HG03108 (cell line): ENCODE results near the gene DAD1.
"Not testable (repeated sequence)": the region's sequence is repeated elsewhere in the genome, so short reads cannot be mapped to it uniquely, and the experiment has no call there.

Experiments used
- ATAC-seq: cut with Tn5 transposase; IDR thresholded peaks from one replicate; pipeline ENCODE4 v1.9.1; 2021; ENCODE audit warnings: moderate library complexity; ENCODE audit not compliant: unreplicated experiment

Gene DAD1

GRCh38 chr14:22569737-22570131, 19.3 kb downstream of the DAD1 start:
- no peak for ATAC-seq

DNA sequence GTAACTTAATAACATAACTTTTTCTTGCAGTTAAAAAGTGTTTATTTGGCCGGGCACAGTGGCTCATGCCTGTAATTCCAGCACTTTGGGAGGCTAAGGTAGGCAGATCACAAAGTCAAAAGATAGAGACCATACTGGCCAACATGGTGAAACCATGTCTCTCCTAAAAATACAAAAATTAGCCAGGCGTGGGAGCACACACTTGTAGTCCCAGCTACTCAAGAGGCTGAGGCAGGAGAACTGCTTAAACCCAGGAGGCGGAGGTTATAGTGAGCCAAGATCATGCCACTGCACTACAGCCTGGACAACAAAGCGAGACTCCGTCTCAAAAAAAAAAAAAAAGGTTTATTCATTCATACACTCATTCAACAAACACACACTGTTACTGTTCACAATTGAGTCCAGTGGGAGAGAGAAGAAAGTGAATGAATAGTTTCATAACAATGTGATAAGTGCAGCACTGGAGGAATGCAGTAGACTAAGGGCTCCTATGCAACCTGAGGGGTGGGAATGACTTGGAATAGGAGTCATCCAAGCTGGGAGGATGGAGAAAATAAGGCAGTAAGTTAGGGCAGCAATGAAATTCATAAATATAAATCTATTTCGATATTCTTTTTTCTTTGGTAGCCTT, 19.8 kb downstream of the DAD1 start:
- ATAC-seq: no peak

DNA sequence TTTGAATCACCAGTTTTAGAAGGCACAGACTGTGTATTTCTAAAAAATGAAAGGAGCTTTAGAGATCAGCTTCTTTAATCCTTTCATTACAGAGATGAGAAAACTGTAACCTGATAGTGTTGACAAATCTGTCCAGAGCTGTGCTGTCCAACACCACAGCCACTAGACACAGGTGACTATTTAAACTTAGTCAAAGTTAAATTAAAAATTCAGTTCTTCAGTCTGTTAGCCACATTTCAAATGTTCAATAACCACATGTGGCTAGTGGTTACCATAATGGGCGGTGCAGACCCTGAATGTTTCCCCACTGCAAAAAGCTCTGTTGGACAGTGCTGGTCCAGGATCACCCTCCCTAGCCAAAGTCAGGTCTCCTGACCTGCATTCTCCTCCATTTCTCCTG, 21.6 kb downstream of the DAD1 start:
- no peak for ATAC-seq

- no peak for ATAC-seq
Observed at GRCh38 chr14:22566845-22567244, 22.2 kb downstream of the DAD1 start.

DNA sequence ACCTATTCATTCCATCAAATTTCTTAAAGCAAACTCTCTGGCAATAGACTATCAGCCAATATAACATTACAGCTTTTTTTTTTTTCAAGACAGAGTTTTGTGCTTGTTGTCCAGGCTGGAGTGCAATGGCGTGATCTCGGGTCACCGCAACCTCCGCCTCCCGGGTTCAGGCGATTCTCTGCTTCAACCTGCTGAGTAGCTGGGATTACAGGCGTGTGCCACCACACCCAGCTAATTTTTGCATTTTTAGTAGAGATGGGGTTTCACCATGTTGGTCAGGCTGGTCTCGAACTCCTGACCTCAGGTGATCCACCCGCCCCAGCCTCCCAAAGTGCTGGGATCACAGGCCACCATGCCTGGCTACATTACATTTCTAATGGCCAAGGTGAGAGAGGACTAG, 22.8 kb downstream of the DAD1 start:
- ATAC-seq: not testable (repeated sequence)

GRCh38 chr14:22565391-22565945, 23.6 kb downstream of the DAD1 start:
- peak; percentile 33 for ATAC-seq

DNA sequence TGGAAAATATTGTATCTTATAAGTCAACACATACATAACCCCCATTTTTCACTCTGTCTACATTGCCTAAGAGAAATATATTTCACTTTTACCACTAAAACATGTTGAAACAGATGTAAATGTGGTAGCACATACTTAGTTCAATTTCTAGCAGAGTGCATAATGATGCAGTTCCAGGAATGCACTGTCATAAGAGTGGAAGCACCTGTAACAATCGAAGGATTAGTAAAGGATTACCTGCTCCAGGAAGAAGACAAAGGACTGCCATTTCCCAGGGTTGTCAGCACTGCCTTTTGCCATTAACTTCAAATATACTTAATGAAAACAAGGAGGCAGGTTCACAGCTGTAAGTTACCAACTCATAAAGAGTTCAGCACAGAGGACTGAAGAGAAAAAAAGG, 24.6 kb downstream of the DAD1 start:
- ATAC-seq: no peak

GRCh38 chr14:22563987-22564386, 25.0 kb downstream of the DAD1 start:
- peak; percentile 28 for ATAC-seq

- no peak for ATAC-seq
Observed at GRCh38 chr14:22561661-22562579, 27.1 kb downstream of the DAD1 start.

GRCh38 chr14:22561366-22561660, 27.7 kb downstream of the DAD1 start:
- no peak for ATAC-seq

- ATAC-seq: no peak
Observed at GRCh38 chr14:22560662-22561365, 28.2 kb downstream of the DAD1 start.

DNA sequence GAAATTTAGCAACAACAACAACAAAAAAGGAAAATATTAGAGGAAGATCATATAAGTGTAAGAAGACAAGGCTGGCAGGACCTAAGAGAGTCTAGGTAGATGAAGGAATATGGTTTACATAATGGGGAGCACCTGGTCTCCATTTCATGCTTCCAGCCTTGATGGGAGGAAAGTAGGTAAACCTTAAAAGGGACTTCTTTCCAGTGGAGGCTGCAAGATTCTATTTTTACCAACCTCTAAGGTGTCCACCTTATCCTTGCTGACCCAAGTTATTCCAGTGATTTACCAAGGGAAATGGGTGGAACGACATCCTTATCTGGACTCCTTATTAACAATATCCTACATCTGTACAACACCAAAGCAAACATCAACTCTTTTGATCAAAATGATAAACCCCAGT, 30.0 kb downstream of the DAD1 start:
- ATAC-seq: no peak

GRCh38 chr14:22558221-22558913, 30.7 kb downstream of the DAD1 start:
- no peak for ATAC-seq

- no peak for ATAC-seq
Observed at GRCh38 chr14:22557846-22558220, 31.2 kb downstream of the DAD1 start.

DNA sequence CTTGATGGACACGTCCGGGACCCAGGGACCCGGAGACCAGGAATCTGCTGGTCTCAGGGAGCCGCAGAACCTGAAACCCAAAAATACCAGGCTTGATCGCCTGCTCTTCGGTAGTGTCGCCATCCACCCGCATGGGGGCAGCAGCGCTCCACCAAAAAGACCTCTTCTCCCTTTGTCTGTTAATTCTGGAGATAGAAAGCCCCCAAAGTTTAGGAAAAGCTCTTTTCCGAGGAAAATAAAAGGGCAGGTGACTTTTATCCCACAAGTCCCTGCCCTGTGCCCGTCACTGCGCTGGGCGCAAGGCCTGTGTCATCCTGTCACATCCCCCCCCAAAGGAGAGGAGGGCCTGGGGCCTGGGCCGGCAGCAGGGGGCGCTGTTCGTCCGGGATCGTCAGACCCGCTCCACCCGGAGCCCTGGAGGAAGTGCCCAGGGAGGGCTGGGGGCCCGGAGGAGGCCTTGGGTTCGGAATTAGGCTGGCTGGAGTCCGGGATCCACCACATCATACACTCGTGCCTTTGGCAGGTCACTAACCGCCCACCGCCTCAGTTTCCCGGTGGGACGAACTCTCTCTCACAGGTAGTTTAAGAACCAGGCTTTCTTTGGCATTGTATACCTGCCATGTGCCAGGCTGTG, 31.9 kb downstream of the DAD1 start:
- ATAC-seq: peak; percentile 26

DNA sequence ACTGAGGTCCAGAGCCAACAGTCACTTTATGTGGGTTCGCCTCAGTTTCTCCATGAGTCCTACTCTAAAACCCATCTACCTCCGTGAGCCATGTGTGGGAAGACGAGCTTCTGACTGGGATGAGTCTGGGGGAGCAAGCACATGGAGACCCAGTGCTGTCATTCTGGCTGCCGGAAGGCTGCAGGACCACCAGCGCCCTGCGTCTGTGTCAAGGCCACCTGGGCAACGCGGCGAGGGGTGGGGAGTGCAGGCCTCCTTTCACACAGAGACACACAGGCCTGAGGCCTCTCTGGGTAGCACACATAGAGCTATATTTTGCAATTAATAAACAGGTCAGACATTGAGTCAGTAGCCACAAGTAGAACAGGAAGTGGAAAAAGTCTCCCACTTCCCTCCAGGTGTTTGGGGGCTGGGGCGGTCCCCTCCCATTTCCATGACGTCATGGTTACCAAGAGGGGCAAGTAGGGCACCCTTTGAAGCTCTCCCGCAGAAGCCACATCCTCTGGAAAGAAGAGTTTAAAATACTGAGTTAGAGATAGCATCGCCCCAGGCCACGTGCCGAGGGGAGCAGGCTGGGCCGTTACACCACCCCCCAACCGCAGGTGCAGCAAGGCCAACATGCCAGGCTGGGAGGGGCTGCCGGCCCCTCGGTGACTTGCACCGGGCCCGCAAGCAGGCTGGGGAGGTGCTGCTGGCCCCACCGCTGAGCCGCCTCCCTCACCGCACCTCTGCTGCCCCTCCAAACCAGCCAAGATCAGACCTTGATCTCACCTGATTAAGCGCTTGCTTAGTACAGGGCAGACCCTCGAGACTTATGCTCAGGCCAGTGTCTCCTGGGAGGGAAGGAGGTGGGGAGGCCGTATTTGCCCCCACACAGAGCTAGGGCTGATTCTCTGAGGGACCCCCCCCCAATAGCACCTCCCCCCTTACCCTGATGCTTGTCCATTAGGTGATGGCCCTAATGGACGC, 32.7 kb downstream of the DAD1 start:
- peak; percentile 58 for ATAC-seq

GRCh38 chr14:22555384-22556011, 33.5 kb downstream of the DAD1 start:
- peak; percentile 4 for ATAC-seq

GRCh38 chr14:22554498-22555383, 34.3 kb downstream of the DAD1 start:
- ATAC-seq: no peak
